NB4 (cell line): ENCODE data around the gene LRMDA.

Source experiments
- DNase-seq: peaks from one replicate; pipeline ENCODE4 v3.0.0; 2010; ENCODE audit warnings: low read depth
- H3K4me3 ChIP-seq: one replicate; pipeline ENCODE4 v1.5.1; 2011; ENCODE audit warnings: mild to moderate bottlenecking, low read depth, low read length, moderate library complexity
- MYC ChIP-seq: IDR thresholded peaks from 2 replicates; pipeline ENCODE4 v1.6.1; 2011; ENCODE audit warnings: low read depth, low read length
- POLR2A ChIP-seq: IDR thresholded peaks from 2 replicates; pipeline ENCODE4 v1.6.1; 2011; ENCODE audit warnings: mild to moderate bottlenecking; ENCODE audit not compliant: insufficient read length; ENCODE audit errors: extremely low read depth
- TF ChIP-seq, protein P1 (sequence below): IDR thresholded peaks from one replicate; pipeline ENCODE4 v1.5.1; 2012; ENCODE audit warnings: low read depth, low read length
- TF ChIP-seq, protein P2 (sequence below): IDR thresholded peaks from 2 replicates; pipeline ENCODE4 v1.6.1; 2011; ENCODE audit warnings: low read depth, low read length

The LRMDA gene

DNA sequence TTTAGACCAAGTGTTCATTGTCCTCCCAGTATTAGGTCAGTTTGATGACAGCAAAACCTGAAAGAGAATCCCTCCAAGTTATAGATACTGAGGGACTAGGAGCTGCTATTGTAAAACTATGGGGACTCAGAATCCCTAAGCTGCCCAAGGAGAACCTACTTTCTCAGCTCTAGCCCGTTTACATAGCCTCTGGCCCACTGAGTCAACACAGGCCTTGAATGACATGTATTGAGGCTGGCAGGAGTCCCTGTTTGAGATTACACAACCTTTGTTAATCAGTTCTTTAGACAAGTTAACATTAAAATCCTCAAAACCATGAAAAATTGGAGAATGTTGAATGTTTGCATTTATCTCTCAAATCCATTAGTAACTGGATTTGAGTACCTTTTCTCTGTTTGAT lies 1127.2 kb downstream of the LRMDA start:
- H3K4me3 ChIP-seq: no peak overlapping the region
- DNase-seq: no peak
- no peak for TF ChIP-seq POLR2A
- TF ChIP-seq, protein P1, sequence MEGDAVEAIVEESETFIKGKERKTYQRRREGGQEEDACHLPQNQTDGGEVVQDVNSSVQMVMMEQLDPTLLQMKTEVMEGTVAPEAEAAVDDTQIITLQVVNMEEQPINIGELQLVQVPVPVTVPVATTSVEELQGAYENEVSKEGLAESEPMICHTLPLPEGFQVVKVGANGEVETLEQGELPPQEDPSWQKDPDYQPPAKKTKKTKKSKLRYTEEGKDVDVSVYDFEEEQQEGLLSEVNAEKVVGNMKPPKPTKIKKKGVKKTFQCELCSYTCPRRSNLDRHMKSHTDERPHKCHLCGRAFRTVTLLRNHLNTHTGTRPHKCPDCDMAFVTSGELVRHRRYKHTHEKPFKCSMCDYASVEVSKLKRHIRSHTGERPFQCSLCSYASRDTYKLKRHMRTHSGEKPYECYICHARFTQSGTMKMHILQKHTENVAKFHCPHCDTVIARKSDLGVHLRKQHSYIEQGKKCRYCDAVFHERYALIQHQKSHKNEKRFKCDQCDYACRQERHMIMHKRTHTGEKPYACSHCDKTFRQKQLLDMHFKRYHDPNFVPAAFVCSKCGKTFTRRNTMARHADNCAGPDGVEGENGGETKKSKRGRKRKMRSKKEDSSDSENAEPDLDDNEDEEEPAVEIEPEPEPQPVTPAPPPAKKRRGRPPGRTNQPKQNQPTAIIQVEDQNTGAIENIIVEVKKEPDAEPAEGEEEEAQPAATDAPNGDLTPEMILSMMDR: no peak
- TF ChIP-seq, protein P2, sequence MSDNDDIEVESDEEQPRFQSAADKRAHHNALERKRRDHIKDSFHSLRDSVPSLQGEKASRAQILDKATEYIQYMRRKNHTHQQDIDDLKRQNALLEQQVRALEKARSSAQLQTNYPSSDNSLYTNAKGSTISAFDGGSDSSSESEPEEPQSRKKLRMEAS: no peak

DNA sequence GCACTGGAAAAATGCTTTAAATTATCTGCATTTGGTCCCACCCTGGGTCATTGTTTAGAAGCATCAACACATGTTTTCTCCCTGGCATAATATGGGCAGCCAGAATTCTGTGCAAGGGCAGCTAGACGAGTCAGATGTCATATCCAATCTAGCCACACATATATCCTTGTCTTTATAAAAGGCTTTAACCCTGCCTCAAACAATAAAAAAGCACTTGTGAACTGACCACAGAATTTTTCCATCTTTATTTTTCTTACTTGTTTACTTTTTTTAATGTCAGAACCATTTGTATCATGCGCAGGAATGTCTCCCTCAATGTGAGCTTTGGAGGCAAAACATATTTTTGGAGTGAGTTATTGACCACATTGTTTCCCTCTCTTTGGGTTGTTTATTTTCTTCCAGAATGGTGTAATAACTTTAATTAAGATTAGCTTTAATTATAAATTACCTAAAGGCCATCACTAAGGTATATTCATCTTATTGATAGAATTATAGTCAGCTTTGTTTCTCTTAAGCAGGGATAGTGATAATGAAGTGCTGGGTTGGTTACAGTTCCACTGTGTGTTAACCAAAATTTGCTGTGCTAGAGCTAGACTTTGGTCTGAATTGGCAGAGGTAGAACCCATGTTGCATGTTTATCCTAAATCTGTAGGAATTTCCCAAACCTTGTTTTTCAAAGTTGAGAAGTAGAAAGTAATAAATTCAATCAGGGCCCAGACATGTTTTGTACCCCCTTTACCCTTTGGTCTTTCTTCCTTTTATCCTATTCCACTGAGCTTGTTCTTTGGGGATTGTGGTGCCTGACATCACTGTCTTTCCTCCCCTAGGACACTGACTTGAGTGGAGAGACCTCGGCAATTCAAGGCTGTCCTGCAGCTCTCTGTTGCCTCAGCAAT lies 1127.8 kb downstream of the LRMDA start:
- TF ChIP-seq, protein P1: no peak
- no peak for TF ChIP-seq POLR2A
- TF ChIP-seq MYC: no peak
- TF ChIP-seq, protein P2: no peak
- no peak for DNase-seq
- no peak overlapping the region for H3K4me3 ChIP-seq

DNA sequence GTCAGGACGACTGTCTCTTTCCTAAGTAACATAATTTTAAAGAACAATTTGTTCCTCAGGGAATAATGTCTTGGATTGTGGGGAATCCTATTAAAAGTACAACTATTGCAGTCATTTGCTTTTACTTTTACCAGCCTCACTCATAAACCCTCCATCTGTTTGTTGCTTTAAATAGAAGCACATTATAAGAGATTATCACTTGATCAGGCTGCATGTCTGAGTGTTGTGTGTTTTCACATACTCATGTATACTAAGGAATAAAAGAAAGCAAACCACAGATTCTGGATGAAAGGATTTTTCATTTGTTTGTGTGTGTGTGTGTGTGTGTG lies 1128.4 kb downstream of the LRMDA start:
- TF ChIP-seq, protein P2: no peak
- TF ChIP-seq, protein P1: no peak
- TF ChIP-seq MYC (no peak), POLR2A (no peak)
- H3K4me3 ChIP-seq: no peak overlapping the region
- DNase-seq: no peak

DNA sequence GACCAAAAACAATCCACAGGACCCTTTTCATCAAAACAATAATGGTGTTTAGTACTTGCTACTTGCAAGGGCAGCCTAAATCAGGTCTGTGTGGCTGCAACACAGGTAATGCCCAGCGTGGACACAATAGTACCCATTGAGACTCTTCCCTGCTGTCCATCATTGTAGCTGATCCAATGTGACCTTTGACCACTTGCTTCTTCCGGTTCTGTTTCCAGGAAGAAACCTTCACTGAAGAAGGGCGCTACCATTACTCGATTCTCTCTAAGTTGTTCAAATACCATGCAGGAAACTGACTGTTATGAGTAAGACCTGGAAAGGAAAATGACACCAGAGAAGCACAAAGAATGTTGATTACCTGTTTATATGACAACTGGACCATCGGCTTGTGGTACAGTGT lies 1128.9 kb downstream of the LRMDA start:
- no peak for DNase-seq
- H3K4me3 ChIP-seq: no peak overlapping the region
- TF ChIP-seq MYC (no peak), POLR2A (no peak)
- TF ChIP-seq, protein P2: no peak
- TF ChIP-seq, protein P1: no peak

DNA sequence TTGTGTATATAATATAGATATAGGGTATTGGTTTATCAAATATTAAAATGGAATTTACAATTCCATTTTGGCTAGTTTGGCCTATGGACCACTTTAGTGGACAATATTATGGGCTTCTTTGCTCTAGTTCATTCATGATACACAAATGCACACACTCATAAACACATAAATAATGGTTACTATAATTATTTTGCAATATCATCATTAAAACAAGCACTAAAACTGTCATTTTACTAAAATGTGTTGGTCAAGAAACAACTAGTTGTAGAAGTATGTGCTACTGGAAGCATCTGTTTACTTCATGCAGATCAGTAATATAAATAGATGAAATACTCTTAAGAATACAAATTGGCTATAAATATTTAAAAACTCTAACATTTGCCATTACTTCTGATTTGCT lies 1131.9 kb downstream of the LRMDA start:
- no peak overlapping the region for H3K4me3 ChIP-seq
- TF ChIP-seq, protein P1: no peak
- TF ChIP-seq, protein P2: no peak
- TF ChIP-seq MYC: no peak
- TF ChIP-seq POLR2A: no peak
- DNase-seq: no peak
